Smooth muscle cell (in vitro differentiated cells): ENCODE results near the gene KLHL35. TPM values are rescaled to one million over a fixed set of nuclear protein-coding genes. Genes with fewer than 3 reads are reported as not detected.

Experiments used
- DNase-seq: peaks from one replicate; lab custom pipeline; 2025; ENCODE audit not compliant: unreplicated experiment; lab: John Stamatoyannopoulos, UW
- H2AFZ ChIP-seq: fragments of 200-600 bp; sonication (generic); 2 replicates; pipeline ENCODE4 v1.6.0; 2016; ENCODE audit warnings: antibody characterized with exemption, low read depth, mild to moderate bottlenecking
- H3F3A ChIP-seq: fragments of 200-600 bp; sonication (generic); 2 replicates; pipeline ENCODE4 v1.6.0; 2017; ENCODE audit warnings: antibody characterized with exemption, low read depth
- H3K27ac ChIP-seq: fragments of 200-600 bp; sonication (generic); 2 replicates; pipeline ENCODE4 v1.5.1; 2016; ENCODE audit warnings: low read depth, mild to moderate bottlenecking
- H3K27me3 ChIP-seq: fragments of 200-600 bp; sonication (generic); 2 replicates; pipeline ENCODE4 v1.6.1; 2016; ENCODE audit warnings: low read depth, mild to moderate bottlenecking
- H3K36me3 ChIP-seq: fragments of 200-600 bp; sonication (generic); 2 replicates; pipeline ENCODE4 v1.5.1; 2016; ENCODE audit warnings: low read depth
- H3K4me1 ChIP-seq: fragments of 200-600 bp; sonication (generic); 2 replicates; pipeline ENCODE4 v1.5.1; 2016; ENCODE audit warnings: low read depth
- H3K4me2 ChIP-seq: fragments of 200-600 bp; sonication (generic); 2 replicates; pipeline ENCODE4 v1.6.0; 2016; ENCODE audit warnings: mild to moderate bottlenecking
- H3K4me3 ChIP-seq: fragments of 200-600 bp; sonication (generic); 2 replicates; pipeline ENCODE4 v1.5.1; 2016; ENCODE audit warnings: mild to moderate bottlenecking
- H3K79me2 ChIP-seq: fragments of 200-600 bp; sonication (generic); 2 replicates; pipeline ENCODE4 v1.6.0; 2016; ENCODE audit warnings: low read depth, mild to moderate bottlenecking
- H3K9ac ChIP-seq: fragments of 200-600 bp; sonication (generic); 2 replicates; pipeline ENCODE4 v1.6.0; 2016; ENCODE audit warnings: low read depth
- H3K9me3 ChIP-seq: fragments of 200-600 bp; sonication (generic); replicated peaks from 2 replicates; pipeline ENCODE4 v1.5.1; 2016; ENCODE audit warnings: low read depth
- H4K20me1 ChIP-seq: fragments of 200-600 bp; sonication (generic); 2 replicates; pipeline ENCODE4 v1.6.0; 2016; ENCODE audit warnings: low read depth
- CTCF ChIP-seq: fragments of 200-600 bp; sonication (generic); IDR thresholded peaks from 2 replicates; pipeline ENCODE4 v1.5.1; 2017; ENCODE audit warnings: borderline replicate concordance, mild to moderate bottlenecking, antibody characterized with exemption; ENCODE audit not compliant: insufficient read depth, poor library complexity, severe bottlenecking
- WGBS: methylation state at CpG from one replicate; pipeline ENCODE4 v1.1.7; 2016; ENCODE audit warnings: low lambda C conversion rate; 5-methylcytosine and 5-hydroxymethylcytosine counted together
- polyA plus RNA-seq: library from polyadenylated mRNA; unstranded; fragments of >200 nt; fragmentation: Nextera tagmentation; extraction: Ambion mirVana; gene quantifications from 2 replicates; pipeline ENCODE4 v1.2.1, GENCODE V29; 2016
- total RNA-seq: library from RNA; depleted of rRNA; stranded (reverse); fragments of >200 nt; gene quantifications from 2 replicates; pipeline ENCODE4 v1.2.3, GENCODE V29; 2014

KLHL35 gene
- total and polyA plus RNA-seq, 2 experiments from 2014 or later: 1.0 to 3.0 TPM

DNA sequence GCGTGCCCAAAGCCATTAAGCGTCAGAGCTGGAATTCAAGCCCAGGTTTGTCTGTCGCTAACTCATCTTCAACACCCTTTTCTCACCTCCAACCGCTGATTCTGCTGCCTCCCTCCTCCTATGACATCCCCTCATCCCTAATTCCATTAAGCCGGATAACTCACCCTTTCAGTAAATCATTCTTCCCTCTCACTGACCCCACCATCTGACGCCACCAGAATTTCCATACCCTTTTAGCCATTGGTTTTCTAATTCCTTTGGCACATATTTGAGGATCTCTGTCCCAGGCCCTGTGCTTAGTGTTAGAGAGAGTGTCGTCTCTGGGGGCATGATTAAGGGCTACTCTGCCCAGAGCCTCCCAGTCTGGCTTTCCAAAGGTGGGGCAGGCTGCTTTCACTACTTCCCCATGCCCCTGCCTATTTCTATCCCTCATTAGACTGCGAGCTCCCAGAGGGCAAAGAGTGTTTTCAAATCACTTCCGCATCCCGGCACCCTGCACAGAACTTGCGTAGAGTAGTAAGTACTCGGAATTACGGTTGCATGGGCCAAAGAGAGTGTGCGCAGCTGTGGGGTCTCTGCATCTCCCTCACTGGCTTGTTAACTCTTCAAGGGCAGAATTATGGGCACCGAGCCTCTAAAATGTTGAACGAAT is 3.9 kb downstream of the KLHL35 start:
- no peak for TF ChIP-seq CTCF
- Histone ChIP-seq H2AFZ (no peak overlapping the region), H3K4me3 (no peak overlapping the region), H3K27ac (no peak overlapping the region), H3K79me2 (no peaks in the 10 kb centered on the region), H3K27me3 (peaks cover 35% of the 10 kb centered on the region), H3K4me2 (peak overlapping the region; percentile 83), H4K20me1 (no peaks in the 10 kb centered on the region), H3K36me3 (no peaks in the 10 kb centered on the region), H3K9me3 (no peaks in the 10 kb centered on the region), H3K4me1 (peaks cover 13% of the 10 kb centered on the region), H3F3A (no peaks in the 10 kb centered on the region), H3K9ac (no peak overlapping the region)
- DNase-seq: no peak
- 97% methylated on average over 16 of the region's 16 CpGs for WGBS

DNA sequence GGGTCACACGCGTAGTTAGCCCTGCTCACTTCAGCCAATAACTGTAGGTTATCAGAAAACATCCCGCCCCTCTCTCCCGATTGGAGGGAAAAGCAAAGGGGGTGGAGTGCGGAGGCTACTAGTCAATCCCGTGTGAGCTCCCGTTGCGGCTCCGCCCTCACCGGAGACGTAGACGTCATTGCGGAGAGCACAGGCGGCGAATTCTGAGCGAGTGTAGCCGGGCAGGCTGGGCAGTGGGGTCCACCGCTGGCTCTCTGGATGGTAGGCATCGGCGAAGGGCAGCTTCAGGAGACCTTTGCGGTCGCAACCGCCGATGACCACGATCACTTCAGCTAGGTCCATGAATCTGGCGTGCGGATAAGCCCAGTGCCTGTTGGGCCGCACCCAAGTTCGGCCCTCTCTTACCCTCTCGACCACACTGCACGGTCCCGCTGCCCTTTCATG is 4.7 kb downstream of the KLHL35 start:
- Histone ChIP-seq H4K20me1 (no peaks in the 10 kb centered on the region), H3K4me3 (no peak overlapping the region), H2AFZ (no peak overlapping the region), H3K4me1 (peaks cover 13% of the 10 kb centered on the region), H3K27ac (no peak overlapping the region), H3K9me3 (no peaks in the 10 kb centered on the region), H3K36me3 (no peaks in the 10 kb centered on the region), H3K79me2 (no peaks in the 10 kb centered on the region), H3K4me2 (no peak overlapping the region), H3K27me3 (peaks cover 27% of the 10 kb centered on the region), H3K9ac (no peak overlapping the region), H3F3A (no peaks in the 10 kb centered on the region)
- WGBS: 92% methylated on average over 32 of the region's 32 CpGs
- no peak for TF ChIP-seq CTCF
- DNase-seq: no peak

- H3K27ac ChIP-seq: no peak overlapping the region
- TF ChIP-seq CTCF: no peak
- H3K36me3 ChIP-seq: no peaks in the 10 kb centered on the region
- peaks cover 16% of the 10 kb centered on the region for H3K27me3 ChIP-seq
- H3K9ac ChIP-seq: no peak overlapping the region
- H3K4me1 ChIP-seq: peaks cover 7% of the 10 kb centered on the region
- DNase-seq: no peak
- H3F3A ChIP-seq: no peaks in the 10 kb centered on the region
- no peak overlapping the region for H3K4me3 ChIP-seq
- no peaks in the 10 kb centered on the region for H3K79me2 ChIP-seq
- no peaks in the 10 kb centered on the region for H4K20me1 ChIP-seq
- H3K4me2 ChIP-seq: no peak overlapping the region
- H3K9me3 ChIP-seq: no peaks in the 10 kb centered on the region
- H2AFZ ChIP-seq: no peak overlapping the region
Observed at GRCh38 chr11:75427181-75427580, 5.8 kb downstream of the KLHL35 start.

GRCh38 chr11:75426720-75427086 is 6.3 kb downstream of the KLHL35 start:
- Histone ChIP-seq H3K9ac (no peak overlapping the region), H3K4me2 (no peak overlapping the region), H4K20me1 (no peaks in the 10 kb centered on the region), H3K9me3 (no peaks in the 10 kb centered on the region), H3K27me3 (peaks cover 12% of the 10 kb centered on the region), H3K79me2 (no peaks in the 10 kb centered on the region), H3F3A (no peaks in the 10 kb centered on the region), H3K36me3 (no peaks in the 10 kb centered on the region), H3K4me1 (peaks cover 7% of the 10 kb centered on the region), H3K27ac (no peak overlapping the region), H3K4me3 (no peak overlapping the region), H2AFZ (no peak overlapping the region)
- no peak for DNase-seq
- WGBS: 89% methylated on average over 5 of the region's 5 CpGs
- TF ChIP-seq CTCF: no peak
